ENCODE results near the gene GPX4.
"Not testable (repeated sequence)": the region's sequence is repeated elsewhere in the genome, so short reads cannot be mapped to it uniquely, and the experiment has no call there.

The GPX4 gene

GRCh38 chr19:1117654-1118053 is 13.9 kb downstream of the GPX4 start:
- no peak for DNase-seq

GRCh38 chr19:1118999-1119398 is 15.2 kb downstream of the GPX4 start:
- DNase-seq, result no peak

DNA sequence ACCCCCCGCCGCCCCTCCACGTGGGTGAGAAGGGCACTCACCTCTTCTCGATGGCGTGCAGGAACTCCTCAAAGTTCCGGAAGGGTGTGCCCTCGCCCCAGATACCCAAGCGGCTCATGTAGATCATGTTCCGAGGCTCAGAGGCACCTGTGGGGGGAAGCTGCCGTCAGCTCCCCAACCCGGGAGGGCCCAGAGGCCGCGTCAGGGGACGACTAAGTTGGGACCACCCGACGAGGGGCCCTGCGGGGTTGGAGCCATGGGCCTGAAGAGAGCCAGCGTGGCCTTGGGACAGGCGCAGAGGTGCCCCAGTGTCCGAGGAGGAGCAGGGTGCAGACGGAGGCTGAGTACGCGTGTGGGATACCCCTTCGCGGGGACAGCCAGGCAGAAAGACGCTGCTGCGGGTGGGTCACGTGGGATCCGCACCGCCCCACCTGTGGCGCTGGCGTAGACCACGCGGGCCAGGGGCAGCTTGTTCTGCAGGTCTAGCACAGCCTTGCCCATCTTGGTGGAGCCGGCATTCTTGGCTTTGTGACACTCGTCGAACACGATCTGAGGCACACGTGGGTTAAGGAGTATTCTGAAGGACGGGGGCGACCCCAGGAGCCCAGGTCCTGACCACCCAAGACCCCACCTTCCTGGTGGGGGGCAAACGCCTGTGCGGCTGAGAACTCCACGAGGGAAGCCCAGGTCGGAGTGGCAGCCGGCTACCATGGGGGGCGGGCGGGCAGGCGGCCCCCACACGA is 15.9 kb downstream of the GPX4 start:
- no peak for DNase-seq

- no peak for DNase-seq
Measured at GRCh38 chr19:1121395-1121794, 17.6 kb downstream of the GPX4 start.

DNA sequence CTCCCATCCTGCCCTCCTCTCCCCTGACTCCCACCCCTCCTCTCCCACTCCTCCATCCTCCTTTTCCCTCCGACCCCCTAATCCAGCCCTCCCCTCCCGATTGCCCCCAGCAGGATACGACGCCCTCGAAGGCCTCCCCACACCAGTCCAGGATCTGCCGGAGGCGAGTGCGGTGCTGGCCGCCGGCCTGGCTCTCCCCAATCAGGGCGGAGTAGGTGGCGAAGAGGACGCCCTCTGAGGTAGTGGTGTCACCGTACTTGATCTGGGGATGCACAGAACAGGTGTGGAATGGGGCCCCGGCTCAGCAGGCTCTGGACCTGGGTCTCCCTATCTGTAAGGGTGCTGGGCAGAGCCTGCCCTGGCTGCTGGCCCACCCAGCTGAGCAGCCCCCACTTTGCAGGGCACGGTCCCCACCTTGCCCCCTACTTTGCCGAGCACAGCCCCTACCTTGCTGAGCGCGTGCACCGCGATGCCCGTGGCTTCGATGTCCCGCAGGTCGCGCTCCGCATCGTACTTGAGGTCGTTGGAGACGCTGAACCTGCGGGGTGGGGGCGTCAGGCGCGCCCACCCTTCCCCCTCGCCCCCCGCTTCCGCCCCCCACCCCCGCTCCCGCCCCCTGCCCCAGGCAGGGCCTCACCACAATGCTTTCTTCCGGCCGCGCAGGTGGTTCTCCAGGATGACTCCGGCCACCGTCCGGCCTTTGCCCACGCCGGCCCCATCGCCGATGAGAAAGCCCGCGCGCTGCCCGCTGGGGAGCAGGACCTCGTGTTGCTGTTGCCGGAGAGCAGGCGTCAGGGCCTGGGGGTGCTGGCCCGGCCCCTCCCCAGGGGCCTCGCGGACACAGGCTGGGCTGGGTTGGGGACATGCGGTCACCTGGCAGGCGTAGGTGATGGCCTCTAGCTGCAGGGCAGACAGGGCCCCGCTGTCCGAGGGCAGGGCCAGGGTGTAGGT is 18.5 kb downstream of the GPX4 start:
- no peak for DNase-seq

DNA sequence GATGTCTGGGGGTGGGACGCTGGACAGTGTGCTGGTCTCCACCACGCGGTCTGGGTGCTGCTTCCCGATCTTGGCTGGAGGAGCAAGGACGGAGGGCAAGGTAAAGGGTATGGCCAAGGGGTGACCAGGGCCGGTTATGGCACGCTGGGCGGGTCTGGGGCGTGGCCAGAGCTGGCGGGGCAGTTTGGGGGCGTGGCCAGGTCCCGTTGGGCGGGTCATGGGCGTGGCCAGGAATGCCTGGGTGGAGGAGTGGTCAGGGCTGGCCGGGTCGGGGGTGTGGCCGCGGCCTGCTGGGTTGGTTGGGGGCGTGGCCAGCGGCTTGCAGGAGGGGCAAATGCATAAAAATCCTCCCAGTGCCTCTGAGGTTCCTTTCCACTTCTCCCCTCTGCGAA is 19.2 kb downstream of the GPX4 start:
- DNase-seq, result no peak

GRCh38 chr19:1123381-1123780 is 19.6 kb downstream of the GPX4 start:
- DNase-seq, result no peak

- DNase-seq, result no peak
Measured at GRCh38 chr19:1123885-1124677, 20.3 kb downstream of the GPX4 start.

DNA sequence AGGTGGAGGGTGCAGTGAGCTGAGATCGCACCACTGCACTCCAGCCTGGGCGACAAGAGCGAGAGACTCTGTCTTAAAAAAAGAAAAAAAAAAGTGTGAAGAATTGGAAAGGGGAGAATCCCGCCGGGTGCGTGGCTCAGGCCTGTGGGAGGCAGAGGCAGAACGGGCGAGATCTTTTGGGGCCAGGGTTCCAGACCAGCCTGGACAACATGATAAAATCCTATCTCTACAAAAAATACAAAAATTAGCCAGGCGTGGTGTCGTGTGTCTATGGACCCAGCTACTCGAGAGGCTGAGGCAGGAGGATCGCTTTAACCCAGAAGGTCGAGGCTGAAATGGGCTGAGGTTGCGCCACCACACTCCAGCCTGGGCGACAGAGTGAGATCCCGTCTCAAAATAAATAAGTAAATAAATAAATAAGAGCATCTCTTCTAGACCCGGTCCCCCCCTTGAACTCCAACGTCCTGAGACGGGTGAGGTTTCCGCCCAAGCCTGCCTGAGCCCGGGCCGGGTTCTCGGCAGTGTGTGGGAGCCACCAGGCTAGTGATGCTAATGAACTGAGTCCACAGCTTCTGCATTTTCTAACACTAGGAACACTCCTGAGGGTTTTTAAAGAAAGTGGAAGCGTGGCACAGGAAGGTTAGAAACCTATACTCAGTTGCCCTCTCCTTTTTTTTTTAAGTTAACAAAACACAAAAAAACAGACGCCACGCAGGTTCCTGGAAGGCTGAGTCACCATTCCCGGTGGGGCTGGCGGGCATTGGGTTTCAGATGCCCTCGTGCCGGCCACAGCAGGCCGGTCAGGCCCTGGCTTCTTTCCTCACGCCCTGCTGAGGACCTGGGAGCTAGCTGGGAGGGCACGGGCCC is 22.0 kb downstream of the GPX4 start:
- DNase-seq, result no peak

- no peak for DNase-seq
Measured at GRCh38 chr19:1126984-1127760, 23.4 kb downstream of the GPX4 start.

GRCh38 chr19:1128106-1128505 is 24.3 kb downstream of the GPX4 start:
- no peak for DNase-seq

GRCh38 chr19:1129084-1129483 is 25.3 kb downstream of the GPX4 start:
- DNase-seq, result not testable (repeated sequence)

DNA sequence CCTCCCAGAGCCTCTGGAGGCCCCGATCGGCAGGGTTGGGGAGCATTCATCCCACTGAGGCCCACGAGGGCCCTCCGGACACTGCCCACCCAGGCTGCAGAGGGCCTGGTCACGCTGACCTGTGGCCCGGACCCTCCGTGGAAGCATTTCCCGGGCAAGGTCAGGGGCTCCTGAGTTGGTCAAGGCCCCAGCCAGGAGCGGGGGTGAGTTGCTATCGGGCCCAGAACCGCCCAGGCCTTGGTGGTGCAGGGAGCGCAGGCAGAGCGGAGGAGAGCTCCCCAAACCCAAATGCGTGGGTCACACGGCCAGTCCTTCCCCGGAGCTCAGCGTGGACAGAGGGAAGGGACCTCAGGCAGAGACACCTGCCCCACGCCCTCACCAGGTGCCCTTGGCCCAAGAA is 25.7 kb downstream of the GPX4 start:
- no peak for DNase-seq

- peak; percentile 47 for DNase-seq
Measured at GRCh38 chr19:1130771-1131717, 27.2 kb downstream of the GPX4 start.

- DNase-seq, result peak; percentile 81
Measured at GRCh38 chr19:1131718-1132551, 28.1 kb downstream of the GPX4 start.

DNA sequence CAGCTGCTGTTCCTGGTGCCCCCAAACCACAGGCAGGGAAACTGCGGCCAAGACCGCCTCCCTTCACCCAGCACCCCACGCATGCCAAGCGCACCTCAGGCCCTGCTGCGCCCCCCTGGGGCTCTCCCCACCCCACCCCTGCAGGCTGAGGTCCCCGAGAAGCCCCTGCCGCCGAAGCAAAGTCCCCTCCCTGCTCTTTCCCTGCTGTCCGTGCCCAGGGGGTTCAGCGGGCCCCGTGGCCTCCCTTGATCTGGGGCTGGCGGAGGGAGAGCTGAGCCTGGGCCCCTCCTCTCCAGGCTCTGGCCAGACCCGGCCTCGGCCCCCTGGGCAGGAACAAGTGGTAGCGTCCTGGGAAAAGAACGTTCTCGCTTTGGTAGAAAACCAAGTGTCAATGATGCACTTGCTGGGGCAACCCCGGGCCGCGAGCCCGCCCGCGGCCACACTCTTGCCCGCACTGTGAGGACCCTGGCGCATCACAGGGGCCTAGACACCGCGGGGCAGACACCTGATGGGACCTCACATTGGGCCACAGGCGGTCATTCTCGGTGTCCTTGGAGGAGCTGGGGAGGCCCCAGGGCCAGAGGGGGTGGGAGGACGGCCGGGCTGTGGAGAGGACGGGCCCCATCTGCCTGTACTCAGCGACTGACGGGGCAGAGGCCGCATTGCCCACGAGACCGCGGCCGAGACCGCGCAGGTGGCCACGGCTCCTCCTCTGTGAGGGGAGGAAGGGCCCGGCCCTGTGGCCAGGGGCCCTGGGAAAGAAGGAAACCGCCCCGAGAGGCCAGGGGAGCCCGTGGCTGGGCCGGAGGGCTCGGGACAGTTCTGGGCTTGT is 29.0 kb downstream of the GPX4 start:
- no peak for DNase-seq

DNA sequence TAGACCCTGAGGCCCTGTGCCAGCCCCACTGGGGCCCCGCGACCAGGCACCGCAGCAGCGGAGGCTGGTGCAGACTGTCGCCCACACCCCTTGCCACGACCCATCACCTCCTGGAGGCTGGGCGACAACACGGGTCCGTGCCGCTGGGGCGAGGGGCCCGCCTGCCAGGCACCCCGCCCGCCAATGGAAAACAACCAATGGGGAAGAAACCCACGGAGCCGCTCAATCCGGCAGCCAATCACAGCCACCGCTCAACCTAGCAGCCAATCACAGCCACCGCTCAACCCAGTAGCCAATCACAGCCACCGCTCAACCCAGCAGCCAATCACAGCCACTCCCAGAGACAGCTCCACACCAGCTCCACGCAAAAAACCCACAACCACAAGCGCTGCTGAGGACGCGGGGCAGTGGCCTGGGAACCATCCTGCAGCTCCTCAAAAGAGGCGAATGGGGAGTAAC is 29.7 kb downstream of the GPX4 start:
- peak; percentile 73 for DNase-seq

- no peak for DNase-seq
Measured at GRCh38 chr19:1134431-1134830, 30.6 kb downstream of the GPX4 start.

Data from activated CD4-positive, alpha-beta T cell treated with anti-CD3 and anti-CD28 coated beads, Interleukin-2, amount 50 U/mL, for 1 hour (primary cell).